H9 (cell line): Measurements from ENCODE around the gene NUDT3. TPM values are rescaled to one million over a fixed set of nuclear protein-coding genes. Genes with fewer than 3 reads are reported as not detected.

Experiments
- DNase-seq: peaks from one replicate; pipeline ENCODE4 v3.0.0-alpha.2; 2017
- H2AFZ ChIP-seq: one replicate; pipeline ENCODE4 v1.6.1; 2013; ENCODE audit warnings: mild to moderate bottlenecking, low read length, control low read depth, moderate library complexity
- H2AK5ac ChIP-seq: 2 replicates; pipeline ENCODE4 v1.6.1; 2013; ENCODE audit warnings: low read length, control low read depth, mixed read lengths; ENCODE audit not compliant: insufficient read length
- H2BK120ac ChIP-seq: one replicate; pipeline ENCODE4 v1.6.1; 2013; ENCODE audit warnings: low read depth, mild to moderate bottlenecking, low read length, control low read depth, inconsistent platforms; ENCODE audit not compliant: poor library complexity, severe bottlenecking
- H2BK12ac ChIP-seq: 2 replicates; pipeline ENCODE4 v1.6.1; 2013; ENCODE audit warnings: low read length, control low read depth, mixed read lengths, low read depth; ENCODE audit not compliant: insufficient read length
- H2BK15ac ChIP-seq: 2 replicates; pipeline ENCODE4 v1.6.1; 2013; ENCODE audit warnings: low read depth, low read length, control low read depth
- H2BK20ac ChIP-seq: one replicate; pipeline ENCODE4 v1.6.1; 2013; ENCODE audit warnings: low read depth, mild to moderate bottlenecking, low read length, control low read depth, inconsistent platforms; ENCODE audit not compliant: poor library complexity, severe bottlenecking
- H2BK5ac ChIP-seq: 2 replicates; pipeline ENCODE4 v1.6.1; 2013; ENCODE audit warnings: low read length, control low read depth, mixed read lengths; ENCODE audit not compliant: insufficient read length
- H3K14ac ChIP-seq: 2 replicates; pipeline ENCODE4 v1.6.1; 2013; ENCODE audit warnings: low read length, control low read depth; ENCODE audit not compliant: insufficient read depth
- H3K18ac ChIP-seq: 2 replicates; pipeline ENCODE4 v1.6.1; 2013; ENCODE audit warnings: low read depth, mild to moderate bottlenecking, mixed read lengths, low read length, control low read depth; ENCODE audit not compliant: insufficient read length
- H3K23ac ChIP-seq: 2 replicates; pipeline ENCODE4 v1.6.1; 2013; ENCODE audit warnings: low read length, control low read depth, mixed read lengths, low read depth; ENCODE audit not compliant: insufficient read length
- H3K23me2 ChIP-seq: 2 replicates; pipeline ENCODE4 v1.6.1; 2013; ENCODE audit warnings: low read depth, mild to moderate bottlenecking, mixed read lengths, low read length, control low read depth; ENCODE audit not compliant: insufficient read length, poor library complexity, severe bottlenecking
- H3K27ac ChIP-seq: 2 replicates; pipeline ENCODE4 v1.5.1; 2013; ENCODE audit warnings: low read length, control low read depth, mixed read lengths, low read depth; ENCODE audit not compliant: insufficient read length
- H3K27me3 ChIP-seq: 2 replicates; pipeline ENCODE4 v1.6.1; 2013; ENCODE audit warnings: low read length, control low read depth, inconsistent platforms; ENCODE audit not compliant: insufficient read depth
- H3K4ac ChIP-seq: 2 replicates; pipeline ENCODE4 v1.6.1; 2013; ENCODE audit warnings: low read depth, mild to moderate bottlenecking, control low read depth, inconsistent platforms, low read length, moderate library complexity
- H3K4me1 ChIP-seq: 2 replicates; pipeline ENCODE4 v1.6.1; 2013; ENCODE audit warnings: low read length, control low read depth, inconsistent platforms; ENCODE audit not compliant: insufficient read depth
- H3K4me2 ChIP-seq: 2 replicates; pipeline ENCODE4 v1.6.1; 2013; ENCODE audit warnings: low read length, control low read depth, mixed read lengths; ENCODE audit not compliant: insufficient read length, insufficient read depth
- H3K56ac ChIP-seq: 2 replicates; pipeline ENCODE4 v1.6.1; 2013; ENCODE audit warnings: low read depth, mild to moderate bottlenecking, mixed read lengths, low read length, control low read depth; ENCODE audit not compliant: insufficient read length
- H3K79me1 ChIP-seq: 2 replicates; pipeline ENCODE4 v1.6.1; 2013; ENCODE audit warnings: low read depth, mild to moderate bottlenecking, moderate library complexity, low read length, control low read depth, inconsistent platforms; ENCODE audit not compliant: insufficient read depth, poor library complexity, severe bottlenecking
- H3K79me2 ChIP-seq: 2 replicates; pipeline ENCODE4 v1.6.1; 2013; ENCODE audit warnings: low read length, control low read depth, inconsistent platforms; ENCODE audit not compliant: insufficient read depth
- H3K9ac ChIP-seq: 2 replicates; pipeline ENCODE4 v1.6.1; 2013; ENCODE audit warnings: low read length, control low read depth, mixed read lengths; ENCODE audit not compliant: insufficient read length; ENCODE audit errors: extremely low read depth
- H3K9me3 ChIP-seq: one replicate; pipeline ENCODE4 v1.6.1; 2013; ENCODE audit warnings: low read depth, low read length, inconsistent platforms; ENCODE audit not compliant: control insufficient read depth
- H3T11ph ChIP-seq: one replicate; pipeline ENCODE4 v1.6.1; 2013; ENCODE audit warnings: mild to moderate bottlenecking, low read length, control low read depth, inconsistent platforms
- H4K20me1 ChIP-seq: one replicate; pipeline ENCODE4 v1.6.1; 2013; ENCODE audit not compliant: control insufficient read depth, insufficient read length, insufficient read depth
- H4K5ac ChIP-seq: 2 replicates; pipeline ENCODE4 v1.6.1; 2013; ENCODE audit warnings: low read depth, mild to moderate bottlenecking, mixed read lengths, low read length, control low read depth; ENCODE audit not compliant: insufficient read length
- H4K8ac ChIP-seq: replicated peaks from 2 replicates; pipeline ENCODE4 v1.6.1; 2013; ENCODE audit warnings: low read length, control low read depth, mixed read lengths, low read depth; ENCODE audit not compliant: insufficient read length
- H4K91ac ChIP-seq: 2 replicates; pipeline ENCODE4 v1.6.1; 2013; ENCODE audit warnings: low read depth, mild to moderate bottlenecking, moderate library complexity, mixed read lengths, low read length, control low read depth; ENCODE audit not compliant: insufficient read length
- H3K27ac Mint-ChIP-seq, 3 experiments: 2 replicates in 2 of 3; 3 replicates in 1 of 3; pipeline ENCODE4 v1.8.0; 2020 to 2021; ENCODE audit warnings: mixed read lengths in 3 of 3, mild to moderate bottlenecking in 1 of 3, moderate library complexity in 1 of 3
- H3K27me3 Mint-ChIP-seq: 2 replicates; pipeline ENCODE4 v1.8.0; 2021; ENCODE audit warnings: low read depth, mild to moderate bottlenecking, moderate library complexity, mixed read lengths
- H3K36me3 Mint-ChIP-seq, 3 experiments: 2 replicates in 2 of 3; 3 replicates in 1 of 3; pipeline ENCODE4 v1.8.0; 2020 to 2021; ENCODE audit warnings: low read depth in 3 of 3, mixed read lengths in 3 of 3; ENCODE audit not compliant: insufficient read depth in 1 of 3
- H3K4me1 Mint-ChIP-seq, 2 experiments: 2 replicates each; pipeline ENCODE4 v1.8.0; 2020; ENCODE audit warnings: mixed read lengths in 2 of 2
- H3K4me3 Mint-ChIP-seq, 2 experiments: 2 replicates in 1 of 2; 3 replicates in 1 of 2; pipeline ENCODE4 v1.8.0; 2020 to 2021; ENCODE audit warnings: mild to moderate bottlenecking in 2 of 2, mixed read lengths in 2 of 2, moderate library complexity in 1 of 2
- H3K9me3 Mint-ChIP-seq, 2 experiments: 2 replicates in 1 of 2; 3 replicates in 1 of 2; pipeline ENCODE4 v1.8.0; 2020; ENCODE audit warnings: mild to moderate bottlenecking in 2 of 2, mixed read lengths in 2 of 2, moderate library complexity in 1 of 2
- WGBS: extraction: QIAGEN DNeasy Blood & Tissue Kit; methylation state at CpG from one replicate; pipeline ENCODE4 v1.1.7; 2013; ENCODE audit warnings: missing lambda C conversion rate, low lambda C conversion rate, mixed read lengths; ENCODE audit not compliant: insufficient read length; ENCODE audit errors: extremely low coverage; 5-methylcytosine and 5-hydroxymethylcytosine counted together
- total RNA-seq: library from RNA; stranded (reverse); gene quantifications from 2 replicates; pipeline ENCODE4 v1.2.1, GENCODE V29; 2021
- TF ChIP-seq, protein P1 (sequence below): fragments of 200-600 bp; sonication (generic); conservative IDR thresholded peaks from 3 replicates; pipeline ENCODE4 v1.8.0; 2021; ENCODE audit warnings: antibody characterized with exemption, mild to moderate bottlenecking

Gene NUDT3
- total RNA-seq, 1 experiment from 2014 or later, result 23.6 TPM

DNA sequence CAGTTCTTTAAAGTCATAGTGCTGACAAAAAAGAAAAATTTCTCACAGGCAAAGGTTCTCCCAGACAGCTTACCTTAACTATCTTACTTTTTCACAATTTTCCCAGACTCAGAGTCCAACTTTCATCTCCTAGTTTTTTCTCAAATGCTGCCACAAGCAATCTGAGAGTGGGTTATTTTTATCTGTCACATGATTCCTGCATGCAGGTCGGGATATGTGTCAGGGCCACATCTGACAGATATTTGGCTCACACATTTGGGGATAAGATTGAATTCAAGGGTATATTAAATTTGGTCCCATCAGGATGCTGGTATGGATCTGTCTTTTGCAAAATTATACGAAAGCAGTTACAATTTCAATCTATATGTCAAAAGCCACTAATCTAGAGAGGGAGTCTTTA lies 93.5 kb downstream of the NUDT3 start:
- H3K14ac ChIP-seq, result no peak overlapping the region
- H3T11ph ChIP-seq, result no peak overlapping the region
- H3K9ac ChIP-seq, result no peak overlapping the region
- no peak overlapping the region for H3K23ac ChIP-seq
- no peaks in the 10 kb centered on the region for H3K4me1 ChIP-seq
- H2BK12ac ChIP-seq, result no peak overlapping the region
- H3K9me3 Mint-ChIP-seq, result no peaks in the 10 kb centered on the region
- H2BK120ac ChIP-seq, result no peak overlapping the region
- WGBS, result no CpG with 5 or more reads among the region's 2 CpGs
- H3K4me3 Mint-ChIP-seq, result no peak overlapping the region
- H2BK5ac ChIP-seq, result no peak overlapping the region
- H2AK5ac ChIP-seq, result no peak overlapping the region
- no peak overlapping the region for H3K56ac ChIP-seq
- no peaks in the 10 kb centered on the region for H3K23me2 ChIP-seq
- H4K5ac ChIP-seq, result no peak overlapping the region
- H2AFZ ChIP-seq, result no peak overlapping the region
- no peaks in the 10 kb centered on the region for H3K9me3 ChIP-seq
- no peaks in the 10 kb centered on the region for H3K79me2 ChIP-seq
- H3K4ac ChIP-seq, result no peak overlapping the region
- TF ChIP-seq, protein P1, sequence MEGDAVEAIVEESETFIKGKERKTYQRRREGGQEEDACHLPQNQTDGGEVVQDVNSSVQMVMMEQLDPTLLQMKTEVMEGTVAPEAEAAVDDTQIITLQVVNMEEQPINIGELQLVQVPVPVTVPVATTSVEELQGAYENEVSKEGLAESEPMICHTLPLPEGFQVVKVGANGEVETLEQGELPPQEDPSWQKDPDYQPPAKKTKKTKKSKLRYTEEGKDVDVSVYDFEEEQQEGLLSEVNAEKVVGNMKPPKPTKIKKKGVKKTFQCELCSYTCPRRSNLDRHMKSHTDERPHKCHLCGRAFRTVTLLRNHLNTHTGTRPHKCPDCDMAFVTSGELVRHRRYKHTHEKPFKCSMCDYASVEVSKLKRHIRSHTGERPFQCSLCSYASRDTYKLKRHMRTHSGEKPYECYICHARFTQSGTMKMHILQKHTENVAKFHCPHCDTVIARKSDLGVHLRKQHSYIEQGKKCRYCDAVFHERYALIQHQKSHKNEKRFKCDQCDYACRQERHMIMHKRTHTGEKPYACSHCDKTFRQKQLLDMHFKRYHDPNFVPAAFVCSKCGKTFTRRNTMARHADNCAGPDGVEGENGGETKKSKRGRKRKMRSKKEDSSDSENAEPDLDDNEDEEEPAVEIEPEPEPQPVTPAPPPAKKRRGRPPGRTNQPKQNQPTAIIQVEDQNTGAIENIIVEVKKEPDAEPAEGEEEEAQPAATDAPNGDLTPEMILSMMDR, result no peak
- peaks cover 3% of the 10 kb centered on the region for H3K79me1 ChIP-seq
- H3K4me2 ChIP-seq, result no peak overlapping the region
- H4K20me1 ChIP-seq, result no peaks in the 10 kb centered on the region
- H2BK20ac ChIP-seq, result no peak overlapping the region
- H2BK15ac ChIP-seq, result no peak overlapping the region
- H4K8ac ChIP-seq, result no peak overlapping the region
- no peaks in the 10 kb centered on the region for H3K27me3 Mint-ChIP-seq
- H3K36me3 Mint-ChIP-seq, result peaks cover 0 to 11% (median 6%) of the 10 kb centered on the region in 3 experiments; a peak in 5 of 7 replicates
- H3K27me3 ChIP-seq, result no peaks in the 10 kb centered on the region
- no peak overlapping the region for H3K27ac Mint-ChIP-seq
- H3K4me1 Mint-ChIP-seq, result peaks cover 2 to 7% of the 10 kb centered on the region in 2 experiments; a peak in 3 of 4 replicates
- H3K18ac ChIP-seq, result no peak overlapping the region
- no peak overlapping the region for H4K91ac ChIP-seq
- H3K27ac ChIP-seq, result no peak overlapping the region
- DNase-seq, result no peak
